ENCODE data around the gene PSTPIP2. TPM values are rescaled to one million over a fixed set of nuclear protein-coding genes. Genes with fewer than 3 reads are reported as not detected.

Gene PSTPIP2
- total RNA-seq, 2 experiments from 2014 or later = 5.9 to 6.0 TPM

DNA sequence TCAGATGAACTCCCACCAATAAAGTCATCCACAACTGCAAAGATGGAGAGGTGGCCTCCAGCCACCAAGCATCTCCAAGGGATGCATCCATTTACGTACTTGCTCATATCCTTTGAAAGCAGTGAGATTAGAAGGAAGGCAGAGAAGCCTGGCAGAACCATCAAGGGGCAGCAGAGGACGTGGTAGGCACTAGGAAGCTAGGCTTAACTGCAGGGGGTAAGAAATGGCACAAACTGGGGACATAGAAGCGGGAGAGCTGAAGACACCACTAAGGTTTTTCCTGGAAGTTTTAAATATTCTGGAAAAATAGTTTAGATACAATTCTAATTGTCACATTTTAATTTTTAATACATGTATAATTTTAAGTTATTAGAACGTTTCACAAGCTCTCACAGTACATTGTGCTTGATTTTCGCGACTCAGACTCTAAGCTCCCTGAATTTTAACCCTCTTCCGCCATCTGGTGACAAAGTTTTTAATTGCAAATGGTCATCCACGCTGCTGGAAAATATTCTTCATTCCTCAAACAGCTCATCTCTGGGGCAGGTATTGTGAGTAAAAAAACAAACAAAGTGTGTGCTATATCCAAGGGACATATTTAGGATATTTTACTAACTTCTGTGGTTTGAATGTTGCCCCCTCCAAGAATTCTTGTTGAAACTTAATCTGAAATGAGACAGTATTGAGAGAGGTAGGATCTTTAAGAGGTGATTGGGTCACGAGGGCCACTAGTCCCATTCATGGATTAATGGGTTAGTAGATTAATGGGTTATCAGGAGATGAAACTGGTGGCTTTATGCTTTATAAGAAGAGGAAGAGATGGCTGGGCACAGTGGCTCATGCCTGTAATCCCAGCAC is 1.6 kb upstream of the PSTPIP2 start:
- Mint-ChIP-seq H3K36me3 (ENCODE audit: low read depth) (peaks cover under 1% of the 10 kb centered on the region), H3K27ac (no peak overlapping the region), H3K27me3 (no peaks in the 10 kb centered on the region), H3K4me1 (ENCODE audit: low read depth) (peaks cover 43% of the 10 kb centered on the region), H3K9me3 (no peaks in the 10 kb centered on the region), H3K4me3 (peak overlapping the region; percentile 81)
- intact Hi-C loops (cut with DNase I, micrococcal nuclease) = loop anchor here (1.0 to 5.0 kb wide), 10 partner anchors 47 to 451 kb away; partner anchors contain the start of gene EPG5 (in 1 of the 2)
- ChIA-PET POLR2A (interaction anchor here (0.6 to 2.9 kb wide), 15 partner anchors 9 to 430 kb away, joined by 3 to 15 read pairs (median 4); no protein-coding TSS in a partner anchor), CTCF (interaction anchor here (0.6 to 1.9 kb wide), 21 partner anchors 9 to 408 kb away, joined by 3 to 19 read pairs (median 4); partner anchors contain the start of gene ATP5F1A)
- peak in 10 of 14 experiments; percentile 32 to 82 (median 47) for DNase-seq
- Histone ChIP-seq H3K4me3 (ENCODE audit: low read length) (no peak overlapping the region), H3K27ac (ENCODE audit: low read depth in 1 of 2, low read length in 2 of 2) (no peak overlapping the region), H3K27me3 (ENCODE audit: control insufficient read depth in 1 of 2, insufficient read depth in 2 of 2, low read length in 2 of 2) (no peaks in the 10 kb centered on the region), H3K9me3 (ENCODE audit: control insufficient read depth in 1 of 2, insufficient read depth in 1 of 2, low read length in 2 of 2) (no peaks in the 10 kb centered on the region), H3K4me1 (ENCODE audit: insufficient read depth, low read length) (peaks cover 41% of the 10 kb centered on the region), H3K36me3 (ENCODE audit: insufficient read depth, low read length) (peaks cover 6% of the 10 kb centered on the region)
- TF ChIP-seq, protein P1, sequence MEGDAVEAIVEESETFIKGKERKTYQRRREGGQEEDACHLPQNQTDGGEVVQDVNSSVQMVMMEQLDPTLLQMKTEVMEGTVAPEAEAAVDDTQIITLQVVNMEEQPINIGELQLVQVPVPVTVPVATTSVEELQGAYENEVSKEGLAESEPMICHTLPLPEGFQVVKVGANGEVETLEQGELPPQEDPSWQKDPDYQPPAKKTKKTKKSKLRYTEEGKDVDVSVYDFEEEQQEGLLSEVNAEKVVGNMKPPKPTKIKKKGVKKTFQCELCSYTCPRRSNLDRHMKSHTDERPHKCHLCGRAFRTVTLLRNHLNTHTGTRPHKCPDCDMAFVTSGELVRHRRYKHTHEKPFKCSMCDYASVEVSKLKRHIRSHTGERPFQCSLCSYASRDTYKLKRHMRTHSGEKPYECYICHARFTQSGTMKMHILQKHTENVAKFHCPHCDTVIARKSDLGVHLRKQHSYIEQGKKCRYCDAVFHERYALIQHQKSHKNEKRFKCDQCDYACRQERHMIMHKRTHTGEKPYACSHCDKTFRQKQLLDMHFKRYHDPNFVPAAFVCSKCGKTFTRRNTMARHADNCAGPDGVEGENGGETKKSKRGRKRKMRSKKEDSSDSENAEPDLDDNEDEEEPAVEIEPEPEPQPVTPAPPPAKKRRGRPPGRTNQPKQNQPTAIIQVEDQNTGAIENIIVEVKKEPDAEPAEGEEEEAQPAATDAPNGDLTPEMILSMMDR (IDR thresholded peaks at IDR 0.05) = peak; percentile 78
- peak; percentile 67 for ATAC-seq (ENCODE audit: poor library complexity)

DNA sequence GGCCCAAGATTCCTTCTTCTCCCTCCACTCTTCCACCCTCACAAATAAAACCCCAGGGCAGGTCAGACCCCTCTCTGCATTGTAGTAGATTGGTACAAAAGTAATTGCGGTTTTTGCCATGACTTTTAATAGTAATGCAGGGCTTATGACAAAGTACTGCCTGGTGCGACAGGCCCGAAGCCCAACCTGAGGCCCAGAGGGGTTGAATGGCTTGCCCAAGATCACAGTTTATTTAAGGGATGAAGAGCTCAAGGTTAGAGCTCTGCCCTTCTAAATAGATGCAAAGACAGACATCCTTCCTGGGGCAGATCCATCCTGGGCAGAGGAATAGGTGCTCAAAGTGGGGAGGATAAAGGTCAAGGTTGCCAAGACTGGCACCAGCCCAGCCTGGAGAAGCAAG is 899 bp upstream of the PSTPIP2 start:
- DNase-seq (no peak), ATAC-seq (ENCODE audit: poor library complexity) (no peak)
- H3K27ac ChIP-seq (ENCODE audit: low read depth in 1 of 2, low read length in 2 of 2) = no peak overlapping the region
- no peak overlapping the region for H3K4me3 ChIP-seq (ENCODE audit: low read length)
- H3K27me3 ChIP-seq (ENCODE audit: control insufficient read depth in 1 of 2, insufficient read depth in 2 of 2, low read length in 2 of 2) = no peaks in the 10 kb centered on the region
- ChIA-PET CTCF (interaction anchor here (1.0 to 1.9 kb wide), 7 partner anchors 10 to 110 kb away, joined by 3 to 19 read pairs (median 4); no protein-coding TSS in a partner anchor), POLR2A (interaction anchor here (1.0 to 2.9 kb wide), 9 partner anchors 9 to 430 kb away, joined by 3 to 15 read pairs (median 5); no protein-coding TSS in a partner anchor)
- Mint-ChIP-seq H3K9me3 (no peaks in the 10 kb centered on the region), H3K4me3 (peak overlapping the region; percentile 81), H3K27me3 (no peaks in the 10 kb centered on the region), H3K36me3 (ENCODE audit: low read depth) (no peaks in the 10 kb centered on the region), H3K27ac (no peak overlapping the region), H3K4me1 (ENCODE audit: low read depth) (peaks cover 44% of the 10 kb centered on the region)
- peaks cover 5% of the 10 kb centered on the region for H3K36me3 ChIP-seq (ENCODE audit: insufficient read depth, low read length)
- intact Hi-C loops (cut with DNase I, micrococcal nuclease) = loop anchor here (1.0 to 5.0 kb wide), 10 partner anchors 46 to 451 kb away; partner anchors contain the start of gene EPG5 (in 1 of the 2)
- H3K4me1 ChIP-seq (ENCODE audit: insufficient read depth, low read length) = peaks cover 42% of the 10 kb centered on the region
- H3K9me3 ChIP-seq (ENCODE audit: control insufficient read depth in 1 of 2, insufficient read depth in 1 of 2, low read length in 2 of 2) = no peaks in the 10 kb centered on the region
- TF ChIP-seq, protein P1 (IDR thresholded peaks at IDR 0.05) = no peak

- Histone ChIP-seq H3K27me3 (ENCODE audit: control insufficient read depth in 1 of 2, insufficient read depth in 2 of 2, low read length in 2 of 2) (no peaks in the 10 kb centered on the region), H3K4me3 (ENCODE audit: low read length) (peak overlapping the region; percentile 80), H3K36me3 (ENCODE audit: insufficient read depth, low read length) (peaks cover under 1% of the 10 kb centered on the region), H3K27ac (ENCODE audit: low read depth in 1 of 2, low read length in 2 of 2) (no peak overlapping the region), H3K4me1 (ENCODE audit: insufficient read depth, low read length) (peaks cover 42% of the 10 kb centered on the region), H3K9me3 (ENCODE audit: control insufficient read depth in 1 of 2, insufficient read depth in 1 of 2, low read length in 2 of 2) (no peaks in the 10 kb centered on the region)
- POLR2A ChIA-PET = interaction anchor here (1.0 to 2.9 kb wide), 8 partner anchors 10 to 110 kb away, joined by 3 to 15 read pairs (median 5); no protein-coding TSS in a partner anchor
- Mint-ChIP-seq H3K36me3 (ENCODE audit: low read depth) (no peaks in the 10 kb centered on the region), H3K27me3 (no peaks in the 10 kb centered on the region), H3K4me1 (ENCODE audit: low read depth) (peaks cover 44% of the 10 kb centered on the region), H3K27ac (no peak overlapping the region), H3K9me3 (no peaks in the 10 kb centered on the region), H3K4me3 (peak overlapping the region; percentile 81)
- CTCF ChIA-PET = interaction anchor here (1.2 to 1.9 kb wide), 2 partner anchors 67 to 98 kb away, joined by 3 to 19 read pairs; no protein-coding TSS in a partner anchor
- no peak for ATAC-seq (ENCODE audit: poor library complexity)
- TF ChIP-seq, protein P1 (IDR thresholded peaks at IDR 0.05) = no peak
- intact Hi-C loops (cut with DNase I, micrococcal nuclease) = loop anchor here (2.0 to 5.0 kb wide), 7 partner anchors 46 to 450 kb away; partner anchors contain the start of gene EPG5 (in 1 of the 2)
- no peak for DNase-seq
Observed at GRCh38 chr18:46072376-46072867, 362 bp upstream of the PSTPIP2 start.
